HL-60 (cell line): ENCODE data around the gene QSOX1.
A peak's percentile ranks its signal among the peaks of the same experiment; 100 is the strongest.

Experiments used
- DNase-seq, 2 experiments: peaks; one replicate each; pipeline ENCODE4 v3.0.0-alpha.2; 2010 to 2020; ENCODE audit warnings: low read depth in 1 of 2, low spot score in 1 of 2
- H3K27ac ChIP-seq: fragments of 250-450 bp; sonication (Bioruptor Pico); replicated peaks from 2 replicates; pipeline ENCODE4 v1.5.1; 2020; ENCODE audit warnings: mild to moderate bottlenecking, moderate library complexity
- H3K27me3 ChIP-seq: fragments of 250-450 bp; sonication (Bioruptor Pico); 2 replicates; pipeline ENCODE4 v1.5.1; 2021; ENCODE audit warnings: mild to moderate bottlenecking, moderate library complexity; ENCODE audit not compliant: insufficient read depth, poor library complexity, severe bottlenecking
- H3K4me3 ChIP-seq: replicated peaks from 2 replicates; pipeline ENCODE4 v1.5.1; 2011; ENCODE audit warnings: mild to moderate bottlenecking, control low read depth, low read length; ENCODE audit not compliant: insufficient read depth
- CTCF ChIP-seq: IDR thresholded peaks from one replicate; pipeline ENCODE4 v1.5.1; 2011; ENCODE audit warnings: low read length, control low read depth, inconsistent platforms; ENCODE audit not compliant: insufficient read depth
- GABPA ChIP-seq: IDR thresholded peaks from 2 replicates; pipeline ENCODE4 v1.6.1; 2012; ENCODE audit warnings: low read depth
- POLR2AphosphoS5 ChIP-seq: IDR thresholded peaks from 2 replicates; pipeline ENCODE4 v1.6.1; 2012; ENCODE audit warnings: low read depth
- REST ChIP-seq: IDR thresholded peaks from 2 replicates; pipeline ENCODE4 v1.6.1; 2012; ENCODE audit warnings: low read depth; ENCODE audit not compliant: insufficient replicate concordance
- SPI1 ChIP-seq: IDR thresholded peaks from 2 replicates; pipeline ENCODE4 v1.6.1; 2012; ENCODE audit warnings: low read depth, mild to moderate bottlenecking, borderline replicate concordance
- long read RNA-seq: library from polyadenylated mRNA; unstranded; transcript quantifications from one replicate; pipeline ENCODE4 v2.0.0, GENCODE V29; 2020

The QSOX1 gene
- long read RNA-seq, full-length matches to known transcripts: 326 of 395 reads
- long read RNA-seq, partial matches to known transcripts: 29 of 395 reads
- long read RNA-seq, other reads (novel, unspliced or antisense): 40 of 395 reads

- Histone ChIP-seq H3K4me3 (peak within 1 kb of the TSS; percentile 87), H3K27me3 (no peaks in the 10 kb centered on the region), H3K27ac (peak within 1 kb of the TSS; percentile 94)
- DNase-seq: peak; percentile 68 to 87
- TF ChIP-seq GABPA (peak; percentile 36; the same call in 1 of the 2 replicates), SPI1 (no peak), REST (peak; percentile 48), CTCF (no peak), POLR2AphosphoS5 (peak; percentile 67; the same call in 1 of the 2 replicates)
These were observed at the start of gene QSOX1 for GRCh38 chr1:180154325-180155181. TSS of gene QSOX1 (plus strand) at chr1:180154869. CDS start at chr1:180154908, 39 bp downstream.

- TF ChIP-seq CTCF (no peak), REST (no peak), SPI1 (no peak), GABPA (no peak), POLR2AphosphoS5 (no peak)
- no peak for DNase-seq
- H3K4me3 ChIP-seq: no peak overlapping the region
- H3K27ac ChIP-seq: no peak overlapping the region
- H3K27me3 ChIP-seq: no peaks in the 10 kb centered on the region
These were observed 42.6 kb upstream of the QSOX1 start for GRCh38 chr1:180112091-180112490.

GRCh38 chr1:180112984-180113647 is 41.6 kb upstream of the QSOX1 start:
- TF ChIP-seq GABPA (no peak), SPI1 (no peak)
- no peak overlapping the region for H3K27ac ChIP-seq
- no peak for DNase-seq
- no peak overlapping the region for H3K4me3 ChIP-seq
- no peaks in the 10 kb centered on the region for H3K27me3 ChIP-seq

- H3K27ac ChIP-seq: no peak overlapping the region
These were observed 40.2 kb upstream of the QSOX1 start for GRCh38 chr1:180114396-180114945.

More at GRCh38 chr1:180114396-180114945, 40.2 kb upstream of the QSOX1 start:
- no peak for DNase-seq
- TF ChIP-seq REST (no peak), CTCF (no peak), SPI1 (no peak), POLR2AphosphoS5 (no peak), GABPA (no peak)
- no peaks in the 10 kb centered on the region for H3K27me3 ChIP-seq
- H3K4me3 ChIP-seq: no peak overlapping the region
